ENCODE results near the gene ARFIP1.

- TF ChIP-seq, protein P1, sequence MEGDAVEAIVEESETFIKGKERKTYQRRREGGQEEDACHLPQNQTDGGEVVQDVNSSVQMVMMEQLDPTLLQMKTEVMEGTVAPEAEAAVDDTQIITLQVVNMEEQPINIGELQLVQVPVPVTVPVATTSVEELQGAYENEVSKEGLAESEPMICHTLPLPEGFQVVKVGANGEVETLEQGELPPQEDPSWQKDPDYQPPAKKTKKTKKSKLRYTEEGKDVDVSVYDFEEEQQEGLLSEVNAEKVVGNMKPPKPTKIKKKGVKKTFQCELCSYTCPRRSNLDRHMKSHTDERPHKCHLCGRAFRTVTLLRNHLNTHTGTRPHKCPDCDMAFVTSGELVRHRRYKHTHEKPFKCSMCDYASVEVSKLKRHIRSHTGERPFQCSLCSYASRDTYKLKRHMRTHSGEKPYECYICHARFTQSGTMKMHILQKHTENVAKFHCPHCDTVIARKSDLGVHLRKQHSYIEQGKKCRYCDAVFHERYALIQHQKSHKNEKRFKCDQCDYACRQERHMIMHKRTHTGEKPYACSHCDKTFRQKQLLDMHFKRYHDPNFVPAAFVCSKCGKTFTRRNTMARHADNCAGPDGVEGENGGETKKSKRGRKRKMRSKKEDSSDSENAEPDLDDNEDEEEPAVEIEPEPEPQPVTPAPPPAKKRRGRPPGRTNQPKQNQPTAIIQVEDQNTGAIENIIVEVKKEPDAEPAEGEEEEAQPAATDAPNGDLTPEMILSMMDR (IDR thresholded peaks at IDR 0.05), result no peak
- TF ChIP-seq POLR2A (IDR thresholded peaks at IDR 0.05) (no peak), EP300 (IDR thresholded peaks at IDR 0.05) (no peak)
Observed at GRCh38 chr4:152778656-152779512, 870 bp upstream of the ARFIP1 start.
